ENCODE measurements around the gene IMMP2L.

DNA sequence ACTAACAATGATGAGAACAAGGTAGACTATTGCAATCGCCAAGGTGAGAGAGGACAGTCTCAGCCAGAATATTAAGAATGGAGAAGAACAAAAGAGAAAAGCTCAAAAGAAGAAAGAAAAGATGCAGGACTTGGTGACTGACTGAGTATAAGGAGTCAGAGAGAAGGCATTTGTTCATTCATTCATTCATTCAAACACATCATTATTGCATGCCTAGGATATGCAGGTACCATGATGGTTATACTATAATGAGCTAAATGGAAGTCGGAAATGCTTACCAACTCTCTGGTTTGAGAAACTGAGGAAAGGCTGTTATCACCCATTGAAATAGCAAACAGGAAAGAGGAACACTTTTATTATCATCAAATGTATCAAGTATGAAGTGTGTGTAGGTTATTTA, 180.7 kb downstream of the IMMP2L start:
- TF ChIP-seq, protein P1, sequence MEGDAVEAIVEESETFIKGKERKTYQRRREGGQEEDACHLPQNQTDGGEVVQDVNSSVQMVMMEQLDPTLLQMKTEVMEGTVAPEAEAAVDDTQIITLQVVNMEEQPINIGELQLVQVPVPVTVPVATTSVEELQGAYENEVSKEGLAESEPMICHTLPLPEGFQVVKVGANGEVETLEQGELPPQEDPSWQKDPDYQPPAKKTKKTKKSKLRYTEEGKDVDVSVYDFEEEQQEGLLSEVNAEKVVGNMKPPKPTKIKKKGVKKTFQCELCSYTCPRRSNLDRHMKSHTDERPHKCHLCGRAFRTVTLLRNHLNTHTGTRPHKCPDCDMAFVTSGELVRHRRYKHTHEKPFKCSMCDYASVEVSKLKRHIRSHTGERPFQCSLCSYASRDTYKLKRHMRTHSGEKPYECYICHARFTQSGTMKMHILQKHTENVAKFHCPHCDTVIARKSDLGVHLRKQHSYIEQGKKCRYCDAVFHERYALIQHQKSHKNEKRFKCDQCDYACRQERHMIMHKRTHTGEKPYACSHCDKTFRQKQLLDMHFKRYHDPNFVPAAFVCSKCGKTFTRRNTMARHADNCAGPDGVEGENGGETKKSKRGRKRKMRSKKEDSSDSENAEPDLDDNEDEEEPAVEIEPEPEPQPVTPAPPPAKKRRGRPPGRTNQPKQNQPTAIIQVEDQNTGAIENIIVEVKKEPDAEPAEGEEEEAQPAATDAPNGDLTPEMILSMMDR (IDR thresholded peaks at IDR 0.05; ENCODE audit: borderline replicate concordance, extremely low read depth, low read length, poor library complexity, severe bottlenecking), result no peak
- TF ChIP-seq EZH2 (IDR thresholded peaks at IDR 0.05; ENCODE audit: borderline replicate concordance, low read depth, low read length, severe bottlenecking), result no peak
